WTC11 (cell line): Measurements from ENCODE around the gene HES2.

Source experiments
- ATF2 ChIP-seq: sonication (generic); formaldehyde crosslinking; IDR thresholded peaks from 2 replicates; pipeline ENCODE4 v1.8.1; 2022; ENCODE audit warnings: low read depth, missing genetic modification reagents, borderline replicate concordance
- ATF3 ChIP-seq: sonication (generic); formaldehyde crosslinking; conservative IDR thresholded peaks from 2 replicates; pipeline ENCODE4 v1.8.1; 2022; ENCODE audit warnings: mild to moderate bottlenecking, missing genetic modification reagents
- CREM ChIP-seq: sonication (generic); formaldehyde crosslinking; IDR thresholded peaks from 2 replicates; pipeline ENCODE4 v1.8.1; 2022; ENCODE audit warnings: mild to moderate bottlenecking, missing genetic modification reagents, moderate library complexity
- CTCF ChIP-seq: fragments of 200-600 bp; IDR thresholded peaks from 2 replicates; pipeline ENCODE4 v1.8.0; 2022; ENCODE audit warnings: antibody characterized with exemption
- NFE2L1 ChIP-seq: sonication (generic); formaldehyde crosslinking; IDR thresholded peaks from 2 replicates; pipeline ENCODE4 v1.8.1; 2023; ENCODE audit warnings: missing genetic modification reagents
- NFYB ChIP-seq: sonication (generic); formaldehyde crosslinking; conservative IDR thresholded peaks from 2 replicates; pipeline ENCODE4 v1.8.0; 2022; ENCODE audit warnings: low read depth, missing genetic modification reagents
- NR3C1 ChIP-seq: sonication (generic); formaldehyde crosslinking; conservative IDR thresholded peaks from 2 replicates; pipeline ENCODE4 v1.8.1; 2023; ENCODE audit warnings: low read depth, mild to moderate bottlenecking, missing genetic modification reagents
- ZNF263 ChIP-seq: sonication (generic); formaldehyde crosslinking; IDR thresholded peaks from 2 replicates; pipeline ENCODE4 v1.8.1; 2022; ENCODE audit warnings: low read depth, mild to moderate bottlenecking, moderate library complexity, missing genetic modification reagents
- ZNF423 ChIP-seq: fragments of 250-450 bp; sonication (Bioruptor Pico); IDR thresholded peaks from 2 replicates; pipeline ENCODE4 v2.1.2; 2022; ENCODE audit warnings: mild to moderate bottlenecking, moderate library complexity
- ZNF671 ChIP-seq: fragments of 250-450 bp; sonication (Bioruptor Pico); IDR thresholded peaks from 2 replicates; pipeline ENCODE4 v1.8.0; 2021; ENCODE audit warnings: mild to moderate bottlenecking
- ZSCAN18 ChIP-seq: fragments of 250-450 bp; sonication (Bioruptor Pico); IDR thresholded peaks from 2 replicates; pipeline ENCODE4 v2.1.2; 2022; ENCODE audit warnings: mild to moderate bottlenecking, moderate library complexity

GRCh38 chr1:6367381-6368012 is 52.2 kb downstream of the HES2 start:
- TF ChIP-seq CTCF: no peak
- no peak for TF ChIP-seq NFE2L1 (CRISPR knock-in tag)
- no peak for TF ChIP-seq NFYB (CRISPR knock-in tag)
- no peak for TF ChIP-seq NR3C1 (CRISPR knock-in tag)
- TF ChIP-seq CREM (CRISPR knock-in tag): no peak
- TF ChIP-seq ZNF671: no peak
- TF ChIP-seq ATF3 (CRISPR knock-in tag): no peak
- TF ChIP-seq ZNF423: no peak
- TF ChIP-seq ZNF263 (CRISPR knock-in tag): no peak
- TF ChIP-seq ATF2 (CRISPR knock-in tag): no peak
- no peak for TF ChIP-seq ZSCAN18 (CRISPR knock-in tag)
